NCI-H748 (cell line): ENCODE results near the gene NEMP1.
"Not testable (repeated sequence)": the region's sequence is repeated elsewhere in the genome, so short reads cannot be mapped to it uniquely, and the experiment has no call there.

Experiments
- DNase-seq: peaks from one replicate; lab custom pipeline; 2025; ENCODE audit not compliant: unreplicated experiment; lab: John Stamatoyannopoulos, UW

Gene NEMP1

GRCh38 chr12:57078519-57079404 lies at the start of gene NEMP1:
Gene NEMP1 (minus strand): TSS chr12:57078791. CDS start chr12:57078745, 46 bp downstream.
- DNase-seq = peak; percentile 100

GRCh38 chr12:57127726-57128518 lies 49.3 kb upstream of the NEMP1 start, which contains the start of gene LRP1:
Gene LRP1 (plus strand): TSS chr12:57128483. CDS start chr12:57128965, 482 bp downstream.
- DNase-seq = peak; percentile 80

DNA sequence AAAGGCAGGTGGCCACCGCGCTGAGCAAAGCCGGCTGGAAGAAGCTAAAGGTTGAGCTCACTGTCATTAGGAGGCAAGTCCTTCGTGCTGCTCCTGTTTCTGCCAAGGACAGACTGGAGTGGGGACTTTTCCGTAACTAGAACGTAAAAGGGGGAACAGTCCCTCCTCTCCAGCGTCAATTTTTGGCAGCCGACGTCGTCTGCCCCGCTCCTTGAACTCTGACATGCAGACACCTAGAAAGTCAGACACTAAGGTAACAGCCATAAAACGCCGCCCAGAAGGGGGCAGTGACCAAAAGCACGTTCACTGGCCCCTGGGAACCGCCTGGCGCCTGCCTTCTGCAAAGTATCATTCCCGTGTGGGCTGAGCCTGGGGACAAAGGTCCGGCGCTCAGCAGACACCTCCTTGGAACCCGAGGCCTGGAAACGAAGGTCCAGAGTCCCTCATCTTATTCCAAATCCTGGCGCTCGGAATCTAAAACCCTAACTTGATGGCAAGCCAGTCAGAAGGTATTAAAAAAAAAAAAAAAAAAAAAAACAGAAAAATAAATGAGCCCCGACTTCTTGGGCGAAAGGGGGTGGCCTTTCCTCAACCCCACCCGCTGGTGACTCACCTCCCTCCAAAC lies 48.6 kb upstream of the NEMP1 start:
- peak; percentile 77 for DNase-seq

GRCh38 chr12:57126561-57126960 lies 48.0 kb upstream of the NEMP1 start:
- DNase-seq = no peak

GRCh38 chr12:57126061-57126460 lies 47.5 kb upstream of the NEMP1 start:
- no peak for DNase-seq

GRCh38 chr12:57124261-57124877 lies 45.8 kb upstream of the NEMP1 start:
- peak; percentile 78 for DNase-seq

DNA sequence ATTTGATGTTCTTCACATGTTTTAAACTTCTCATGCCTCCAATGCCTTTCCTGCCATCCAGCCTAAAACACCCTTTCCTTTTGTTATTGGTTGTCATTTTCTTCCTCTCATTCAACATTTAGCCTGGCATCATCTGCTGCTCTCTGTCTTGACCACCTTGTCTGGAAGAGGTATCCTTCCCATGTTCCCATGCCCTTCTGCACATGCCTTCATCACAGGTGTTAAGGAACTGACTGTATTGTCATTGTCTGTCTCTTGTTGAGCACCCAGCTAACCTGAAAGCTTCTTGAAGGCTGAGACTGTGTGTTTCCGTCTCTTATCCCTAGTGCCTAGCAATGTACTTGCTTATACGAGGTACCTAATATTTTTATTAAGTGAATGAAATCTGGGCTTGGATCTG lies 45.2 kb upstream of the NEMP1 start:
- DNase-seq = no peak

DNA sequence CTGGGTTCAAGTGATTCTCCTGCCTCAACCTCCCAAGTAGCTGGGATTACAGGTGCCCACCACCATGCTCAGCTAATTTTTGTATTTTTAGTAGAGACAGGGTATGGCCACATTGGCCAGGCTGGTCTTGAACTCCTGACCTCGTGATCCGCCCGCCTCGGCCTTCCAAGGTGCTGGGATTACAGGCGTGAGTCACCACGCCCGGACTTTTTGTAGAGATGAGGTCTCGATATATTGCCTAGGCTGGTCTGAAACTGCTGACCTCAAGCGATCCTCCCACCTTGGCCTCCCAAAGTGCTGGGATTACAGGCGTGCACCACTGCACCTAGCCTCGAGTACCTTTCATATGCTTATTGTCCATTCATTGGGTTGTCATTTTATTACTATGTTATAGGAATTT lies 42.1 kb upstream of the NEMP1 start:
- not testable (repeated sequence) for DNase-seq

GRCh38 chr12:57119294-57120085 lies 40.9 kb upstream of the NEMP1 start:
- no peak for DNase-seq

DNA sequence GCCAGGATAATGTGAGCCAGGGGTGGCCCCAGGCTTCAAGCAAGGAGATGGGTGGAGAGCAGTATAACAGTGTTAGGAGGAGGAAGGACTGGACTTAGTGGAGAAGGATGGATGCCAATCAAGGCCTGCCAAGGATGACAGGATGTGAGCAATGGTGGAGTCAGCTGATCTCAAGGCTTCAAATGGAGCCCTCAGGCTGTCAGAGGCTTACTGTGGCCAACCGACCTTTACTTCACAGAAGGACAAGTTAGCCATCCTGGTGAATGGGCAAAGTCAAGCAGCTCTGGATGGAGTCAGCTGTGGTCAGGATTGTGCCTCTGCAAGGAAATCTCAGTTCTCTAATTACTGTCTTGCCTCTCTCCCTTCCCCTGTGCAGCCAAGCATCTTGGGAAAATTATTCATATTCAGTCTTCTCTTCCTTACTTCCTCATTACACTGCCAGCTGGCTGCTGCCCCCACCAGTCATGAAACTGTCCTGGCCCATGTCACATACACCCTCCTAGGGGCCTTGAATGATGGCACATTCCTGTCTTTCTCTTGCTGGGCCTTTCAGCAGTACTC lies 40.2 kb upstream of the NEMP1 start:
- no peak for DNase-seq

GRCh38 chr12:57116580-57117281 lies 38.1 kb upstream of the NEMP1 start:
- no peak for DNase-seq

- no peak for DNase-seq
Measured at GRCh38 chr12:57112492-57113294, 34.1 kb upstream of the NEMP1 start.

GRCh38 chr12:57111031-57111734 lies 32.6 kb upstream of the NEMP1 start, which contains the start of gene STAT6:
Gene STAT6 (minus strand): TSS chr12:57111362. CDS start chr12:57108278, 3,084 bp downstream.
- DNase-seq = no peak

- no peak for DNase-seq
Measured at GRCh38 chr12:57110104-57111030, 31.8 kb upstream of the NEMP1 start.

DNA sequence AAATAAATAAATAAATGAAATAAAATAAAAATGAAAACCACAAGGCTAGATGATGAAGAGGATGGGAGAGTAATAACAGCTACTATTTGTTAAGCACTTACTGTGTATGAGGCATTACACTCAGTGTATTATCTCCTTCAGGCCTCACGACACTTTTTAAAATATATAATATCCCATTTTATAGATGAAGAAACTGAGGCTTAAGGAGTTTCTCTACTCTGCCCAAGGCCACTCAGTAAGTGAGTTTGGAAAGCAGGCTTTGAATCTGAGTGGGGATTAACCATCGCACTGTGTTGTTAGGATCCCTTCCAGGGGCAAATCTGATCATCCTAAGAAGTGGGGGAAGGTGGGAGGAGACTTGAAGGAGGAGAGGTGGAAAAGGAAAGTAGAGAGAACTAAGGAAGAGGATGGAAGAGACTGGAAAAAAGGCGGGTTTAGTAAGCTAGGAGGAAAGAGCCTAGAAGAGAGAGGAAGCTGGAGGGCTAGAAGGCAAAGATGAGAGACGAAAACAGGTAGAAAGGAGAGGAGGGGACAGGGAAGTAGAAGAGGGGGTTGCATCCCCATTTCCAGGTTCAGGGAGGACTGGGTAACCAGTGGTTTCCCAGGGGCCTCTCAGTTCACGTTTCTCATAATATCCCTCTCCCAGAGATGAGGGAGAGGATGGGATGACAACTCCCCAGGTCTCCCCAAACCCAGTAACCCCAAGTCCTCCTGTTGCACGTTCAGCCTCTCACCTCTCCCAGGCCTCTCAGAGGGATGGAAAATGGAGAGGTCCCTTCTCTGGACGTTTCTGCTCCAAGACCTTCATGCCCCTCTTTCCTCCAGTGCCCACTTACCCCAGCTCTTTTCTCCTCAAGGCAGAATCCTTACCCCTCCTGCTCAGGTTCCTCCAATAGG lies 30.9 kb upstream of the NEMP1 start:
- DNase-seq = no peak
